IPS-18a (cell line): ENCODE measurements around the gene SCYL1.

ENCODE experiments used
- H3K27ac ChIP-seq: one replicate; pipeline ENCODE4 v1.5.1; 2013; ENCODE audit warnings: low read length
- H3K27me3 ChIP-seq: one replicate; pipeline ENCODE4 v1.6.1; 2013; ENCODE audit warnings: mild to moderate bottlenecking, low read length; ENCODE audit not compliant: control insufficient read depth, insufficient read depth
- H3K36me3 ChIP-seq: one replicate; pipeline ENCODE4 v1.6.1; 2013; ENCODE audit warnings: low read depth, low read length; ENCODE audit not compliant: control insufficient read depth
- H3K4me1 ChIP-seq: one replicate; pipeline ENCODE4 v1.6.1; 2013; ENCODE audit warnings: low read depth, low read length; ENCODE audit not compliant: control insufficient read depth
- H3K4me3 ChIP-seq: one replicate; pipeline ENCODE4 v1.5.1; 2013; ENCODE audit warnings: low read length
- H3K9ac ChIP-seq: one replicate; pipeline ENCODE4 v1.6.1; 2013; ENCODE audit warnings: mild to moderate bottlenecking, low read length, moderate library complexity
- H3K9me3 ChIP-seq: one replicate; pipeline ENCODE4 v1.6.1; 2013; ENCODE audit warnings: low read depth, low read length; ENCODE audit not compliant: control insufficient read depth

The SCYL1 gene

DNA sequence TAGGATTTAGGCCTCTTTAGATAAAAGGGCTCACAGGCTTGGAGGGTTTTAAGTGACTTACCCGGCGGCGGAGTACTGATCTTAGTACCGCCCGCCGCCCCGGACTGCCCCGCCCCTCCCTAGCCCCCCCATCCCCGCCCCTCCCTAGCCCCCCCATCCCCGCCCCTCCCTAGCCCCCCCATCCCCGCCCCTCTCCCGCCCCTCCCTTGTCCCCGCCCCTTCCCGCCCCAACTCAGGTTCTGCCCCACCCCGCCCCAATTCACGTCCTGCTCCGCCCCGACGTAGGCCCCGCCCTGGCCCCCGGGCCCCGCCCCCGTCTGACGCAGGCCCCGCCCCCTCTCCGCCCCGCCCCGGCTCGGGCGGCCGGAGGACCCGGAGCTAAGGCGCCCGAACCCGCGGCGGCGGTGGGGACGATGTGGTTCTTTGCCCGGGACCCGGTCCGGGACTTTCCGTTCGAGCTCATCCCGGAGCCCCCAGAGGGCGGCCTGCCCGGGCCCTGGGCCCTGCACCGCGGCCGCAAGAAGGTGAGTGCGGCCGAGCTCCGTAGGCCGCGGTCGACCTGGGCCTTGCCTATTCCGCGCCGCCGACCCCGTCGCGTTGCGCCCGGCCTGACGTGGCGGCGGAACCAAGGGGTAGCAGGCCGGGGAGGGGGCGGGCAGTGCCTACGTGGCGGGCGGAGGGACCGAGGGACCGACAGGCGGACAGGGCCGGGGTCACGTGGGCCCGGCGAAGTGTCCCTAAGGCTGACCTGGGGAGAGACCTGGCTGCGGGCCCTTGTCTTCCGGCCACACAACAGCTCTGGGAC, at the start of gene SCYL1:
Gene SCYL1 (plus strand): TSS at position 343 of the 805 bp plus-strand sequence. CDS start 71 bp downstream, at position 414.
- Histone ChIP-seq H3K9me3 (no peaks in the 10 kb centered on the region), H3K4me3 (peak within 1 kb of the TSS; percentile 85), H3K36me3 (peaks cover 7% of the 10 kb centered on the region), H3K9ac (peak within 1 kb of the TSS; percentile 68), H3K4me1 (peaks cover 5% of the 10 kb centered on the region), H3K27ac (no peak within 1 kb of the TSS), H3K27me3 (peaks cover 5% of the 10 kb centered on the region)

DNA sequence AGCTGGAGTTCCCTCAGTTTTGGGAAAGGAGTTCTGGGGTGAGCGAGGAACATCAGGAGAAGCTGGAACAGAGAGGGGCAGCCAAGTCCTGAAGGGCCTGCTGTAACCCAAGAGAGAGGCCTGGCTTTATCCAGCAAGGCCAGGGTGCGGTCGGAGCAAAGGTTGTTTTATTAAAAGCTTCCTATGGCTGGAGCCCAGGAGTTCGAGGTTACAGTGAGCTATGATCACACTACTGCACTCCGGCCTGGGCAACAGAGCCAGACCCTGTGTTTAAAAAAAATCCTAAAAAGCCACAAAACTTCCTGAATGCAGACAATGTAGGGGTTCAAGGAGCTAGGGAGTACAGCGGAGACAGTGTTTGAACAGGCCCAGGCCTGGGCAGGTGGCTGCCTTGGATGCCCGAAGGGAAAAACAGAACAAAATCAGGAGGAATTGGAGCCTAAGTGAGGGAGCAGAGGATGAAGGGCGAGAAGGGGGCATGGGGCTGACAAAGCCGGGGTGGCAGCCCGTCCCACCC, 48.2 kb upstream of the SCYL1 start:
- H3K4me3 ChIP-seq = peak overlapping the region; percentile 81
- no peaks in the 10 kb centered on the region for H3K9me3 ChIP-seq
- peaks cover 20% of the 10 kb centered on the region for H3K4me1 ChIP-seq
- H3K36me3 ChIP-seq = no peaks in the 10 kb centered on the region
- H3K9ac ChIP-seq = peak overlapping the region; percentile 88
- peak overlapping the region; percentile 70 for H3K27ac ChIP-seq
- H3K27me3 ChIP-seq = no peaks in the 10 kb centered on the region

DNA sequence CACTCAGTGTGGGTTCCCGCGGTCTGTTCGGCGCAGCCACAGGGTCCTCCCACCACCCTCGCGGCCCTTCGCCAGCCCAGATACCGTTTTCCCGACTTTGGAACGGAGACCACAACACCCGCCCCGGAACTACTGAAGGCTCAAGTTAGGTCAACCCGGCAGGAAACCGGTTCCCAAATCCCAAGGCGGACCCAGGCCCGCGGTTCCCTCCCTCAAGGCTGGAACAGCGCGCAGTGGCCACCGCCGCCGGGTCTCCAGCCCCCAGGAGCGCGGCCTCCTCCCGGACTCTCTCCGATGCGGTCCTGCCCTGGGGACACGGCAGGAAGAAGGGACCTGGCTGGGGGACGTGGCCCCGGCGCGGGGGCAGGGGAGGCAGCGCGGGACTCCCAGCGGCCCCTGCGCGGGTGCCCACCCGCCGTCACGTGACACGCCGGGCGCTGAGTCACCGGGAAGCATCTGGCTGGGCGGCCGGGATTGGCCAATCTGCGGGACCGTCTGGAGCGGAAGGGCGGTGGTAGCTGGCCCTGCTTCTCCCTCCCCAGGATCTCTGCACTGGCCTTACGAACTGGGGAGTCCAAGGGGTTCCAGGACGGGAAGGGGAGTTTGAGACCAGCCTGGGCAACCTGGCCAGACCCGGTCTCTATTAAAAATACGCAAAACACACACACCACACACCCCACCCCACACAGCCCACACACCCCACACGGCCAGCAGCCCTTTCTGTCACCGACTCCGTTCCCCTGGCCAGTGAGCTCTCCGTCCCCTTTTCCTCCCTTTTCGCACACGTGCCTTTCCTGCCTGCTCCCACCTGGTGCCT, 47.5 kb upstream of the SCYL1 start:
- Histone ChIP-seq H3K27ac (peak overlapping the region; percentile 70), H3K9me3 (no peaks in the 10 kb centered on the region), H3K27me3 (no peaks in the 10 kb centered on the region), H3K36me3 (no peaks in the 10 kb centered on the region), H3K9ac (peak overlapping the region; percentile 88), H3K4me1 (peaks cover 20% of the 10 kb centered on the region), H3K4me3 (peak overlapping the region; percentile 81)

DNA sequence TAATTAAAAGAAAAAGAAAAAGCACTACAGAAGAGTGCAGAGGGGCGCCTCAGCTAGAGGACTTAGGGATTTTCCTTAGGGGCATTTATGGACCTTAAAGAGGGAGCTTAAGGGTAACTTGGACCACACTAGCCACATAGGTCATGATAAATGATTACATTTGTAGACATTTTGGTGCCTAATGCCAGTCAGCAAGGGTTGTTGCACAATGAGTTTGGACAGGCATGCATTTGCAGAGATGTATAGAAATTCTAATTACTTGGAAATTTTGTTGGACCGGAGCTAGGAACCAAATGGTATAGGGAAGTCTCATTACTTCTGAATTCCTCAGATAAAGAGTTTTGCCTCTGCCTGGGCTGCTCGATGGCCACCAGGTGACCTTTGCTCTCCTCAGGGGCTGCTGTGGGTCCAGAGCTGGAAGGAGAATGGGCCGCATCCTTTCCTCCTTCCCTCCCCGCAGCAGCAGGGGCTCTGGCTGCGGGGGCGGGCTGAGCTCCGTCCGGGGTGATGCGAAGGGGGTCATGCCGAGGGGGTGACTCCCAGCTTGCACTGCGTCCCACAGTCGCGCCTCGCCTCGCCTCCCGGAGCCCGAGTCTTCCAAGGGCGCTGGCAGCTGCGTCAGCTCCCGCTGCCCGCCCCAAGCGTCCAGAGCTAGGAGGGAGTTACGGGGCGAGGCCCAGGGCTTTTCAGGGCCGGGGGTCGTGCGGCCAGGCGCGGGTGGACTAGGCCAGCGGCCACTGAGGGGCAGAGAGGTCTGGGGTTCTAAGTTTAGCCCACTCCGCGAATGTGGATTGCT, 46.3 kb upstream of the SCYL1 start:
- peaks cover 20% of the 10 kb centered on the region for H3K4me1 ChIP-seq
- H3K4me3 ChIP-seq = no peak overlapping the region
- H3K9ac ChIP-seq = no peak overlapping the region
- no peaks in the 10 kb centered on the region for H3K36me3 ChIP-seq
- no peak overlapping the region for H3K27ac ChIP-seq
- H3K9me3 ChIP-seq = no peaks in the 10 kb centered on the region
- H3K27me3 ChIP-seq = no peaks in the 10 kb centered on the region

DNA sequence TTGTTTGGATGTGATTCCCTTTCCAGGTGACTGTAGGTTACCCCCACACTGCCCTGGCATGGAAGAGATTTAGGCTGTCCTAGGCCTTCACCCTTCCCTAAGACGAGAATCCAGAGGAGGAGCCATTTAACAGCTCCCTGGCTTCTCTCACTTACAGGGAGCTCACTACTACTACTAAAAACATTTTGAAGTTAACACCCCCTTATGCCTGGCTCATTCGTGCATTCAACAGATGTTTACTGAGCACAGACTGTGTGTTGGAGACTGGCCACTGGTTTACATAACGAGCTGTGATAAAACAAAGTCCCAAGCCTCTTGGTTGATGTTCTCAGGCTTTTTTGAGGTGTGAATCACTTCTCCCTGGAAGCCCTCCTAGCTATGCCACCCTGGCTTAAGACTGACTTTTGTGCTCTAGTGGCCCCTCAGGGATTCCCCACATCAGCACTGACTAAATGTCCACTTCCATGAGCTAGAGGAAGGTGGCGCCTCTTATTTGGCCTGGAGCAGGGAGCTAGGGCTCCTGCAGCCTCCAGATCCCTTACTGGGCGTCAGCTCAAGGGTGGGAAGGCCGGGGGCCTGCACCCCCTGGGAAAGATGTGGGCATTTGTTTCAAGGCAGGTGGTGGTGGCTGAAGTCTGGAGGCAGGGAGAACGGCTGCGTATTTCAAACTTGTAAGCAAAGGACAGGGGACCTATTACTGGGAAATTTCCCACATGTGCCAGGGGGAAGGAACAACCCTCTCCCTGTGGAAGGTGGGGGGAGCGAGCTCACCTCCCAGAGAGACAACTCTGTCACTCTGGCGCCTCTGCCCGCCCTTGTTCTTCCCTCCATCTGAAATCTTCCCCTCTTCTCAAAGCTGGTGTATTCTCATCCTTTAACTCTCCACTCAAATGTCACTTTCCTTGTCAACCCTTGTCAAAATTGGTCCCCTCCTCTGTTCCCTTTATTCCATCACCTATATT, 45.4 kb upstream of the SCYL1 start:
- no peak overlapping the region for H3K27ac ChIP-seq
- no peak overlapping the region for H3K9ac ChIP-seq
- no peak overlapping the region for H3K4me3 ChIP-seq

DNA sequence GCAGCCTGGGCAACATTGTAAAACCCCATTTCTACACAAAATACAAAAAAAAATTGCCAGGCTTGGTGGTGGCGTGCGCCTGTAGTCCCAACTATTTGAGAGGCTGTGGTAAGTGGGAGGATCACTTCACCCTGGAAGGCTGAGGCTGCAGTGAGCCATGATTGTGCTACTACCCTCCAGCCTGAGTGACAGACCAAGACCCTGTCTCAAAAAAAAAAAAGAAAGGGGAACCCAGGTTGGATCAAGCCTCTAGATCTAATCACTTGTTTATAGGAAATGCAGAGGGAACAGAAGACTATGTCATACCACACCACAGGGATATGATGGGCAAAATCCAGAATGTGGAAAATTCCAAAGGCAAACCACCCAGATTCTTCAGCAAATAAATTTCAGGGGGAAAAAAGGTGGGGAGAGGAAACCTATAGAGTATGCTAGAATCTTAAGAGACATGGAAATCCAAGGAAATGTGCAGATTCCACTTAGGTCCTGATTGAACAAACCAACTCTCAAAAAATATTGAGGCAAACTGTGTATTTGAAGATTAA, 42.5 kb upstream of the SCYL1 start:
- no peaks in the 10 kb centered on the region for H3K9me3 ChIP-seq
- H3K9ac ChIP-seq = no peak overlapping the region
- H3K36me3 ChIP-seq = no peaks in the 10 kb centered on the region
- H3K4me1 ChIP-seq = peaks cover 46% of the 10 kb centered on the region
- H3K4me3 ChIP-seq = no peak overlapping the region
- no peaks in the 10 kb centered on the region for H3K27me3 ChIP-seq
- no peak overlapping the region for H3K27ac ChIP-seq

More for the DNA sequence above, 45.4 kb upstream of the SCYL1 start:
- H3K27me3 ChIP-seq = no peaks in the 10 kb centered on the region
- H3K9me3 ChIP-seq = no peaks in the 10 kb centered on the region
- H3K36me3 ChIP-seq = no peaks in the 10 kb centered on the region
- peaks cover 20% of the 10 kb centered on the region for H3K4me1 ChIP-seq

DNA sequence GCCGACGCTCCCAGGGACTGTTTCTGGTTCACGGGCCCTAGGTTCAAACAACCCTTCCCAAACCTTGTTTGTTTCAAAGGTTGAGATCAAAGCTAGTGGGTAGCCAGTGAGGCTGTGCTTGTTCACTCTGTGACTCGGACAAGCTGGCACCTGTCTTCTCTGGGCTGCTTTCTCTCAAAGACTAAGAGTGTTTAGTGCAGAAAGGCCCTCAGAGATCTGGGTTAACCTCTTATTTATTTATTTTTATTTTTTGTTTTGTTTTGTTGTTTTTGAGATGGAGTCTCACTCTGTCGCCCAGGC, 39.0 kb upstream of the SCYL1 start:
- Histone ChIP-seq H3K9me3 (no peaks in the 10 kb centered on the region), H3K27ac (peak overlapping the region; percentile 76), H3K36me3 (no peaks in the 10 kb centered on the region), H3K9ac (peak overlapping the region; percentile 61), H3K4me1 (peaks cover 56% of the 10 kb centered on the region), H3K4me3 (peak overlapping the region; percentile 25), H3K27me3 (no peaks in the 10 kb centered on the region)

DNA sequence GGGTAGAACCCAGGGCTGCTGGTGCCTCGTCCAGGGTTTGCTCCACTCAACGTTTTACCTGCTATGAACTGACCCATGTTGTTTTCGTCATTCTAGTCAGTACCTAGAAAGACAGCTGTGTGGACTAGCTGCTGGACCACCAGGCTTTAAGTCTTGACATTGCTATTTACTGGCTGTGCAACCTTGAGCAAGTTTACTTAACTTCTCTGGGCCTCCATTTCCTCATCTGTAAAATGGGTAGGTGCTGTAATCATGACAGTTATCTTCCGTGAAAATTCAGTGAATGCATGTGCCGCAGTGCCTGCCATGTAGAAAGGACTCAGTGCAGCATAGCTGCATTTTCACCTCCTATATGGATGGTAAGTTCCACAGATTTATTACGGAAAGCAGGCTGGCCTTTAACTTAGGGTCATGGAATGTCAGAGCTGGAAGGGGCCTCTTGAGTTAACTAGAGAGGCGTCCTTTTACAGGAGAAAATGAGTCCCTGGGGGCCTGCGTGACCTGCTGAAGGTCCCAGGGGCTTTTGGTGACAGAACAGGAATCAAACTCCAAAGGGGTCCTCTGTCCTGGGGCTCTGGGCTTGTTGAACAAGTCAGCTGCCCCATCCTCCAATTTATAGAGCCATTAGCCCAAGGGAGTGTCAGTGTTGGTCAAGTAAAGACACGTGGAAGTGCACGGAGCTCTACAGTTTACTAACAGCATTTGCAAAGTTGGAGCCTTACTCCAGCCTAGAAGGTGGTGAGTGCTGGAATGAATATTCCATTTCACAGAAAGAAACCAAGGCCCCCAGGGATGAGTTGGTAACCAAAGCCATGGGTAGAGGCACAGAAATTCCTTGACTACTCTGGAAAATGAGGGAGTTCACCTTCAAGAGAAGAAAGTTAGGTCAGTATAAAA, 38.1 kb upstream of the SCYL1 start:
- Histone ChIP-seq H3K9me3 (no peaks in the 10 kb centered on the region), H3K9ac (peak overlapping the region; percentile 62), H3K27me3 (no peaks in the 10 kb centered on the region), H3K36me3 (no peaks in the 10 kb centered on the region), H3K27ac (peak overlapping the region; percentile 93), H3K4me3 (peak overlapping the region; percentile 6), H3K4me1 (peaks cover 64% of the 10 kb centered on the region)

DNA sequence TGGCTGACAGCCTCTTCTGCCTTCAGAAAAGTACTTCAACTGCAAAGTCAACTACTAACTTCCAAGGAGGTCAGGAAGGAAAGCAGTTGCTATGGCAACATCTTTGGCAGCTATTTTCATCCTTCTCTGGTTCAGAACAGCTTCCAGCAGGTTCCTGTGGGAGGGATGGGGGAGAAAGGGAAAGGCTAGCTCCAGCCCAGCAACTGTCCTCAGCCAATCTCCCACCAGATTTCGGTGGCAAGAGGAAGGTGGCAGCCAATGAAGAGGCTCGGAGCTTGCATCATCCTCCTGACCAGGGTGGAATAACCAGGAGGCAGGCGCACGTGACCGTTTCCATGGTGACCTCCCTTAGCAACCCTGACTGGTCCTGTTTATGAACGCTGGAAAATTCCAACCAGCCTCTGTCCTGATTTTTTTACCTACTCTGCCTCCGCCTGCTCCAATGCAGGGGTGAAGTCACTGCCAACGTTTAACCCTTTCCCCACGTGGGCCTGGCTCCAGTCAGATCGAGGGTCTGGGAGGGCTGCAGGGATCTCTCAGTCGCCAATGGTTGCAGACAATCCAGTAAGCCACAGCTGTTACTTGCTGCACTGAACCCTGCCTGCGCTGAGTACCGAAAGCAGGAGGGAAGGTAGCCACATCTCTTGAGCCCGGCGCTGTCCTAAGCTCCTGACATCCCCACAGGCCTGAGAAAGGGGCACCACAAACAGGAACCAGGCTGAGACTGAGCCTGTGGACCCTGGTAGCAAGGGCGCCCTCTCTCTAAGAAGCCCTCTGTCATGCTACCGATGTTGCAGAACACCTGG, 37.2 kb upstream of the SCYL1 start:
- H3K27me3 ChIP-seq = no peaks in the 10 kb centered on the region
- peak overlapping the region; percentile 93 for H3K27ac ChIP-seq
- H3K9ac ChIP-seq = peak overlapping the region; percentile 81
- H3K9me3 ChIP-seq = no peaks in the 10 kb centered on the region
- H3K36me3 ChIP-seq = no peaks in the 10 kb centered on the region
- peaks cover 73% of the 10 kb centered on the region for H3K4me1 ChIP-seq
- H3K4me3 ChIP-seq = peak overlapping the region; percentile 34
